H9 (cell line): Measurements from ENCODE around the gene SQSTM1. TPM values are rescaled to one million over a fixed set of nuclear protein-coding genes. Genes with fewer than 3 reads are reported as not detected.

Experiments
- DNase-seq: peaks from one replicate; pipeline ENCODE4 v3.0.0-alpha.2; 2017
- H2AFZ ChIP-seq: one replicate; pipeline ENCODE4 v1.6.1; 2013; ENCODE audit warnings: mild to moderate bottlenecking, low read length, control low read depth, moderate library complexity
- H2AK5ac ChIP-seq: 2 replicates; pipeline ENCODE4 v1.6.1; 2013; ENCODE audit warnings: low read length, control low read depth, mixed read lengths; ENCODE audit not compliant: insufficient read length
- H2BK120ac ChIP-seq: one replicate; pipeline ENCODE4 v1.6.1; 2013; ENCODE audit warnings: low read depth, mild to moderate bottlenecking, low read length, control low read depth, inconsistent platforms; ENCODE audit not compliant: poor library complexity, severe bottlenecking
- H2BK12ac ChIP-seq: 2 replicates; pipeline ENCODE4 v1.6.1; 2013; ENCODE audit warnings: low read length, control low read depth, mixed read lengths, low read depth; ENCODE audit not compliant: insufficient read length
- H2BK15ac ChIP-seq: 2 replicates; pipeline ENCODE4 v1.6.1; 2013; ENCODE audit warnings: low read depth, low read length, control low read depth
- H2BK20ac ChIP-seq: one replicate; pipeline ENCODE4 v1.6.1; 2013; ENCODE audit warnings: low read depth, mild to moderate bottlenecking, low read length, control low read depth, inconsistent platforms; ENCODE audit not compliant: poor library complexity, severe bottlenecking
- H2BK5ac ChIP-seq: 2 replicates; pipeline ENCODE4 v1.6.1; 2013; ENCODE audit warnings: low read length, control low read depth, mixed read lengths; ENCODE audit not compliant: insufficient read length
- H3K14ac ChIP-seq: 2 replicates; pipeline ENCODE4 v1.6.1; 2013; ENCODE audit warnings: low read length, control low read depth; ENCODE audit not compliant: insufficient read depth
- H3K18ac ChIP-seq: 2 replicates; pipeline ENCODE4 v1.6.1; 2013; ENCODE audit warnings: low read depth, mild to moderate bottlenecking, mixed read lengths, low read length, control low read depth; ENCODE audit not compliant: insufficient read length
- H3K23ac ChIP-seq: 2 replicates; pipeline ENCODE4 v1.6.1; 2013; ENCODE audit warnings: low read length, control low read depth, mixed read lengths, low read depth; ENCODE audit not compliant: insufficient read length
- H3K23me2 ChIP-seq: 2 replicates; pipeline ENCODE4 v1.6.1; 2013; ENCODE audit warnings: low read depth, mild to moderate bottlenecking, mixed read lengths, low read length, control low read depth; ENCODE audit not compliant: insufficient read length, poor library complexity, severe bottlenecking
- H3K27ac ChIP-seq: 2 replicates; pipeline ENCODE4 v1.5.1; 2013; ENCODE audit warnings: low read length, control low read depth, mixed read lengths, low read depth; ENCODE audit not compliant: insufficient read length
- H3K27me3 ChIP-seq: 2 replicates; pipeline ENCODE4 v1.6.1; 2013; ENCODE audit warnings: low read length, control low read depth, inconsistent platforms; ENCODE audit not compliant: insufficient read depth
- H3K4ac ChIP-seq: 2 replicates; pipeline ENCODE4 v1.6.1; 2013; ENCODE audit warnings: low read depth, mild to moderate bottlenecking, control low read depth, inconsistent platforms, low read length, moderate library complexity
- H3K4me1 ChIP-seq: 2 replicates; pipeline ENCODE4 v1.6.1; 2013; ENCODE audit warnings: low read length, control low read depth, inconsistent platforms; ENCODE audit not compliant: insufficient read depth
- H3K4me2 ChIP-seq: 2 replicates; pipeline ENCODE4 v1.6.1; 2013; ENCODE audit warnings: low read length, control low read depth, mixed read lengths; ENCODE audit not compliant: insufficient read length, insufficient read depth
- H3K56ac ChIP-seq: 2 replicates; pipeline ENCODE4 v1.6.1; 2013; ENCODE audit warnings: low read depth, mild to moderate bottlenecking, mixed read lengths, low read length, control low read depth; ENCODE audit not compliant: insufficient read length
- H3K79me1 ChIP-seq: 2 replicates; pipeline ENCODE4 v1.6.1; 2013; ENCODE audit warnings: low read depth, mild to moderate bottlenecking, moderate library complexity, low read length, control low read depth, inconsistent platforms; ENCODE audit not compliant: insufficient read depth, poor library complexity, severe bottlenecking
- H3K79me2 ChIP-seq: 2 replicates; pipeline ENCODE4 v1.6.1; 2013; ENCODE audit warnings: low read length, control low read depth, inconsistent platforms; ENCODE audit not compliant: insufficient read depth
- H3K9ac ChIP-seq: 2 replicates; pipeline ENCODE4 v1.6.1; 2013; ENCODE audit warnings: low read length, control low read depth, mixed read lengths; ENCODE audit not compliant: insufficient read length; ENCODE audit errors: extremely low read depth
- H3K9me3 ChIP-seq: one replicate; pipeline ENCODE4 v1.6.1; 2013; ENCODE audit warnings: low read depth, low read length, inconsistent platforms; ENCODE audit not compliant: control insufficient read depth
- H3T11ph ChIP-seq: one replicate; pipeline ENCODE4 v1.6.1; 2013; ENCODE audit warnings: mild to moderate bottlenecking, low read length, control low read depth, inconsistent platforms
- H4K20me1 ChIP-seq: one replicate; pipeline ENCODE4 v1.6.1; 2013; ENCODE audit not compliant: control insufficient read depth, insufficient read length, insufficient read depth
- H4K5ac ChIP-seq: 2 replicates; pipeline ENCODE4 v1.6.1; 2013; ENCODE audit warnings: low read depth, mild to moderate bottlenecking, mixed read lengths, low read length, control low read depth; ENCODE audit not compliant: insufficient read length
- H4K8ac ChIP-seq: replicated peaks from 2 replicates; pipeline ENCODE4 v1.6.1; 2013; ENCODE audit warnings: low read length, control low read depth, mixed read lengths, low read depth; ENCODE audit not compliant: insufficient read length
- H4K91ac ChIP-seq: 2 replicates; pipeline ENCODE4 v1.6.1; 2013; ENCODE audit warnings: low read depth, mild to moderate bottlenecking, moderate library complexity, mixed read lengths, low read length, control low read depth; ENCODE audit not compliant: insufficient read length
- H3K27ac Mint-ChIP-seq, 3 experiments: 2 replicates in 2 of 3; 3 replicates in 1 of 3; pipeline ENCODE4 v1.8.0; 2020 to 2021; ENCODE audit warnings: mixed read lengths in 3 of 3, mild to moderate bottlenecking in 1 of 3, moderate library complexity in 1 of 3
- H3K27me3 Mint-ChIP-seq: 2 replicates; pipeline ENCODE4 v1.8.0; 2021; ENCODE audit warnings: low read depth, mild to moderate bottlenecking, moderate library complexity, mixed read lengths
- H3K36me3 Mint-ChIP-seq, 3 experiments: 2 replicates in 2 of 3; 3 replicates in 1 of 3; pipeline ENCODE4 v1.8.0; 2020 to 2021; ENCODE audit warnings: low read depth in 3 of 3, mixed read lengths in 3 of 3; ENCODE audit not compliant: insufficient read depth in 1 of 3
- H3K4me1 Mint-ChIP-seq, 2 experiments: 2 replicates each; pipeline ENCODE4 v1.8.0; 2020; ENCODE audit warnings: mixed read lengths in 2 of 2
- H3K4me3 Mint-ChIP-seq, 2 experiments: 2 replicates in 1 of 2; 3 replicates in 1 of 2; pipeline ENCODE4 v1.8.0; 2020 to 2021; ENCODE audit warnings: mild to moderate bottlenecking in 2 of 2, mixed read lengths in 2 of 2, moderate library complexity in 1 of 2
- H3K9me3 Mint-ChIP-seq, 2 experiments: 2 replicates in 1 of 2; 3 replicates in 1 of 2; pipeline ENCODE4 v1.8.0; 2020; ENCODE audit warnings: mild to moderate bottlenecking in 2 of 2, mixed read lengths in 2 of 2, moderate library complexity in 1 of 2
- WGBS: extraction: QIAGEN DNeasy Blood & Tissue Kit; methylation state at CpG from one replicate; pipeline ENCODE4 v1.1.7; 2013; ENCODE audit warnings: missing lambda C conversion rate, low lambda C conversion rate, mixed read lengths; ENCODE audit not compliant: insufficient read length; ENCODE audit errors: extremely low coverage; 5-methylcytosine and 5-hydroxymethylcytosine counted together
- total RNA-seq: library from RNA; stranded (reverse); gene quantifications from 2 replicates; pipeline ENCODE4 v1.2.1, GENCODE V29; 2021
- TF ChIP-seq, protein P1 (sequence below): fragments of 200-600 bp; sonication (generic); conservative IDR thresholded peaks from 3 replicates; pipeline ENCODE4 v1.8.0; 2021; ENCODE audit warnings: antibody characterized with exemption, mild to moderate bottlenecking

SQSTM1 gene
- total RNA-seq, 1 experiment from 2014 or later = 144 TPM

DNA sequence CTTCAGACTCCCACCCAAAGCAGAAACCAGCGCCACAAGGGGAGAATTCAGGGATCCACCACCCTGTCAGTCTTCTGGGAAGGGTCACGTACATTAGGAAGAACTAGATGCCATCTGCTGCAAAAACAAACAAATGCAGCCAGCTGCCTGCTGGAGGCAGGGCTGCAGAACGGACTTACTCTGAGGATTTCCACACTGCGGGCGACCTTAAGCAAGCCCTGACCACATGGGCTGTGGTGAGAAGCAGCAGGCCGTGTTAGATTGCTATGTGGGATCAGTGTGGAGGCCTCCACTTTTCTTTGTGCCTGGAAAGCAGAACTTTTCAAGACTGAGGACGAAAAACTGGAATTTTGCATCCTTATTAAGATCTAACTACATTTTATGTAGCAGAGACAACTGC lies 40.3 kb upstream of the SQSTM1 start:
- peaks cover 6% of the 10 kb centered on the region for H3K27me3 Mint-ChIP-seq
- Histone ChIP-seq H2BK20ac (no peak overlapping the region), H2BK5ac (no peak overlapping the region), H2AK5ac (no peak overlapping the region), H4K20me1 (no peaks in the 10 kb centered on the region), H3T11ph (no peak overlapping the region), H3K56ac (no peak overlapping the region), H3K27me3 (no peaks in the 10 kb centered on the region), H3K18ac (no peak overlapping the region), H3K4me2 (no peak overlapping the region), H4K8ac (no peak overlapping the region), H3K4ac (no peak overlapping the region), H3K14ac (no peak overlapping the region), H2BK15ac (no peak overlapping the region), H3K9me3 (no peaks in the 10 kb centered on the region), H3K9ac (no peak overlapping the region), H4K5ac (no peak overlapping the region), H2BK120ac (no peak overlapping the region), H2AFZ (no peak overlapping the region), H3K27ac (no peak overlapping the region), H3K23ac (no peak overlapping the region), H2BK12ac (no peak overlapping the region), H4K91ac (no peak overlapping the region), H3K4me1 (no peaks in the 10 kb centered on the region), H3K23me2 (no peaks in the 10 kb centered on the region), H3K79me1 (no peaks in the 10 kb centered on the region), H3K79me2 (no peaks in the 10 kb centered on the region)
- H3K27ac Mint-ChIP-seq = no peak overlapping the region
- no peak for DNase-seq
- no peak overlapping the region for H3K4me3 Mint-ChIP-seq
- H3K9me3 Mint-ChIP-seq = no peaks in the 10 kb centered on the region
- TF ChIP-seq, protein P1, sequence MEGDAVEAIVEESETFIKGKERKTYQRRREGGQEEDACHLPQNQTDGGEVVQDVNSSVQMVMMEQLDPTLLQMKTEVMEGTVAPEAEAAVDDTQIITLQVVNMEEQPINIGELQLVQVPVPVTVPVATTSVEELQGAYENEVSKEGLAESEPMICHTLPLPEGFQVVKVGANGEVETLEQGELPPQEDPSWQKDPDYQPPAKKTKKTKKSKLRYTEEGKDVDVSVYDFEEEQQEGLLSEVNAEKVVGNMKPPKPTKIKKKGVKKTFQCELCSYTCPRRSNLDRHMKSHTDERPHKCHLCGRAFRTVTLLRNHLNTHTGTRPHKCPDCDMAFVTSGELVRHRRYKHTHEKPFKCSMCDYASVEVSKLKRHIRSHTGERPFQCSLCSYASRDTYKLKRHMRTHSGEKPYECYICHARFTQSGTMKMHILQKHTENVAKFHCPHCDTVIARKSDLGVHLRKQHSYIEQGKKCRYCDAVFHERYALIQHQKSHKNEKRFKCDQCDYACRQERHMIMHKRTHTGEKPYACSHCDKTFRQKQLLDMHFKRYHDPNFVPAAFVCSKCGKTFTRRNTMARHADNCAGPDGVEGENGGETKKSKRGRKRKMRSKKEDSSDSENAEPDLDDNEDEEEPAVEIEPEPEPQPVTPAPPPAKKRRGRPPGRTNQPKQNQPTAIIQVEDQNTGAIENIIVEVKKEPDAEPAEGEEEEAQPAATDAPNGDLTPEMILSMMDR = no peak
- H3K4me1 Mint-ChIP-seq = no peaks in the 10 kb centered on the region
- H3K36me3 Mint-ChIP-seq = peaks cover 24 to 45% (median 30%) of the 10 kb centered on the region in 3 experiments
- no CpG with 5 or more reads among the region's 7 CpGs for WGBS
